Testis (tissue), 2 donors: ENCODE results near the gene TMEM183A.

Experiments
- CTCF ChIP-seq, 3 experiments: fragments of 450-650 bp in 2 of 3; fragments of 200-600 bp in 1 of 3; sonication (generic) in 1 of 3; IDR thresholded peaks; one replicate each; pipeline ENCODE4 v1.5.1; 2016 to 2019; ENCODE audit warnings: antibody characterized with exemption in 3 of 3, mild to moderate bottlenecking in 2 of 3, moderate library complexity in 1 of 3
- POLR2A ChIP-seq: fragments of 450-650 bp; IDR thresholded peaks from one replicate; pipeline ENCODE4 v1.6.1; 2017; ENCODE audit warnings: antibody characterized with exemption, mild to moderate bottlenecking, moderate library complexity

- TF ChIP-seq CTCF (IDR thresholded peaks at IDR 0.05), result no peak
- no peak for TF ChIP-seq POLR2A
Measured at GRCh38 chr1:203056516-203056915, 49.3 kb downstream of the TMEM183A start.
